Tibial nerve (tissue), 4 donors: Measurements from ENCODE around the gene PDK1.

Source experiments
- EP300 ChIP-seq, 2 donors: sonication (generic); formaldehyde crosslinking; IDR thresholded peaks; one replicate each; pipeline ENCODE4 v1.6.1; 2017; ENCODE audit warnings: antibody characterized with exemption in 2 of 2, mild to moderate bottlenecking in 1 of 2
- TF ChIP-seq, protein P1 (sequence below), 5 experiments: fragments of 200-600 bp in 3 of 5; fragments of 450-650 bp in 2 of 5; sonication (generic) in 3 of 5; IDR thresholded peaks; one replicate each; pipeline ENCODE4 v1.5.1; 2016 to 2019; ENCODE audit warnings: antibody characterized with exemption in 5 of 5, mild to moderate bottlenecking in 3 of 5, moderate library complexity in 2 of 5

DNA sequence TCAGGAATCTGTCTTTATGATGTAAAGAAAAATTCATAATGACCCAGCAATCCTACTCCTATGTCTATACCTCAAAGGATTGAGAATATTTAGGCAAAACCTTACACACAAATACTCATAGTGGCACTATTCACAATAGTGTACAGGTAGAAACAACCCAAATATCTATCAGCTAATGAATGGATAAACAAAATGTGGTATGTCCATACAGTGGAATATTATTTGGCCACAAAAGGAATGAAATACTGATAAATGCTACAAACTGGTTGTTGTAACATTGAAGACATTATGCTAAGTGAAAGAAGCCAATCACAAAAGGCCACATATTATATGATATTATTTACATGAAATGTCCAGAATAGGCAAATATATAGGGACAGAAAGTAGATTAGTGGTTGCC is 24.7 kb downstream of the PDK1 start:
- TF ChIP-seq, protein P1, sequence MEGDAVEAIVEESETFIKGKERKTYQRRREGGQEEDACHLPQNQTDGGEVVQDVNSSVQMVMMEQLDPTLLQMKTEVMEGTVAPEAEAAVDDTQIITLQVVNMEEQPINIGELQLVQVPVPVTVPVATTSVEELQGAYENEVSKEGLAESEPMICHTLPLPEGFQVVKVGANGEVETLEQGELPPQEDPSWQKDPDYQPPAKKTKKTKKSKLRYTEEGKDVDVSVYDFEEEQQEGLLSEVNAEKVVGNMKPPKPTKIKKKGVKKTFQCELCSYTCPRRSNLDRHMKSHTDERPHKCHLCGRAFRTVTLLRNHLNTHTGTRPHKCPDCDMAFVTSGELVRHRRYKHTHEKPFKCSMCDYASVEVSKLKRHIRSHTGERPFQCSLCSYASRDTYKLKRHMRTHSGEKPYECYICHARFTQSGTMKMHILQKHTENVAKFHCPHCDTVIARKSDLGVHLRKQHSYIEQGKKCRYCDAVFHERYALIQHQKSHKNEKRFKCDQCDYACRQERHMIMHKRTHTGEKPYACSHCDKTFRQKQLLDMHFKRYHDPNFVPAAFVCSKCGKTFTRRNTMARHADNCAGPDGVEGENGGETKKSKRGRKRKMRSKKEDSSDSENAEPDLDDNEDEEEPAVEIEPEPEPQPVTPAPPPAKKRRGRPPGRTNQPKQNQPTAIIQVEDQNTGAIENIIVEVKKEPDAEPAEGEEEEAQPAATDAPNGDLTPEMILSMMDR (IDR thresholded peaks at IDR 0.05) = no peak
- TF ChIP-seq EP300 (IDR thresholded peaks at IDR 0.05) = no peak
